Fibroblast of villous mesenchyme (primary cell): ENCODE measurements around the gene IFNA14. TPM values are rescaled to one million over a fixed set of nuclear protein-coding genes. Genes with fewer than 3 reads are reported as not detected.
"Not testable (repeated sequence)": the region's sequence is repeated elsewhere in the genome, so short reads cannot be mapped to it uniquely, and the experiment has no call there.

Source experiments
- DNase-seq: peaks from one replicate; pipeline ENCODE4 v3.0.0-alpha.2; 2010; ENCODE audit warnings: low read depth
- H3K4me3 ChIP-seq: 2 replicates; pipeline ENCODE4 v1.5.1; 2011; ENCODE audit warnings: low read depth, mild to moderate bottlenecking, low read length
- CTCF ChIP-seq: IDR thresholded peaks from 2 replicates; pipeline ENCODE4 v1.5.1; 2012; ENCODE audit warnings: low read depth, mild to moderate bottlenecking, low read length; ENCODE audit not compliant: insufficient read depth
- total RNA-seq: library from RNA; depleted of rRNA; stranded (reverse); fragments of >200 nt; gene quantifications from 2 replicates; pipeline ENCODE4 v1.2.3, GENCODE V29; 2012

Gene IFNA14
- total RNA-seq, 1 donor: not detected

GRCh38 chr9:21251638-21252037, 11.8 kb upstream of the IFNA14 start:
- DNase-seq: no peak
- no peak overlapping the region for H3K4me3 ChIP-seq
- no peak for TF ChIP-seq CTCF

GRCh38 chr9:21251190-21251589, 11.4 kb upstream of the IFNA14 start:
- DNase-seq: no peak
- TF ChIP-seq CTCF: no peak
- H3K4me3 ChIP-seq: no peak overlapping the region

GRCh38 chr9:21244836-21245235, 5.0 kb upstream of the IFNA14 start:
- TF ChIP-seq CTCF: no peak
- no peak overlapping the region for H3K4me3 ChIP-seq
- DNase-seq: no peak

- H3K4me3 ChIP-seq, DNase-seq: not testable (repeated sequence)
Measured at GRCh38 chr9:21236360-21236714, 3.5 kb downstream of the IFNA14 start.

GRCh38 chr9:21235468-21236359, 4.1 kb downstream of the IFNA14 start:
- TF ChIP-seq CTCF: peak; percentile 54
- DNase-seq: peak; percentile 38
- not testable (repeated sequence) for H3K4me3 ChIP-seq

GRCh38 chr9:21234153-21234687, 5.6 kb downstream of the IFNA14 start:
- no peak for DNase-seq
- H3K4me3 ChIP-seq: no peak overlapping the region
- TF ChIP-seq CTCF: no peak

- TF ChIP-seq CTCF: no peak
- DNase-seq: no peak
- no peak overlapping the region for H3K4me3 ChIP-seq
Measured at GRCh38 chr9:21233258-21233657, 6.5 kb downstream of the IFNA14 start.
